ENCODE measurements around the gene SPPL2B.
"Not testable (repeated sequence)": the region's sequence is repeated elsewhere in the genome, so short reads cannot be mapped to it uniquely, and the experiment has no call there.

Gene SPPL2B

GRCh38 chr19:2337329-2337707 lies 8.8 kb downstream of the SPPL2B start:
- no peak for DNase-seq (ENCODE audit: low read depth)

- no peak for DNase-seq (ENCODE audit: low read depth)
Observed at GRCh38 chr19:2338055-2338615, 9.7 kb downstream of the SPPL2B start.

- DNase-seq (ENCODE audit: low read depth): no peak
Observed at GRCh38 chr19:2338751-2339643, 10.5 kb downstream of the SPPL2B start.

GRCh38 chr19:2339644-2340310 lies 11.3 kb downstream of the SPPL2B start:
- DNase-seq (ENCODE audit: low read depth): no peak

- DNase-seq (ENCODE audit: low read depth): no peak
Observed at GRCh38 chr19:2340496-2341243, 12.2 kb downstream of the SPPL2B start.

- DNase-seq (ENCODE audit: low read depth): no peak
Observed at GRCh38 chr19:2341244-2341751, 12.8 kb downstream of the SPPL2B start.

GRCh38 chr19:2341982-2342381 lies 13.5 kb downstream of the SPPL2B start:
- DNase-seq (ENCODE audit: low read depth): no peak

- DNase-seq (ENCODE audit: low read depth): no peak
Observed at GRCh38 chr19:2342656-2343288, 14.3 kb downstream of the SPPL2B start.

- DNase-seq (ENCODE audit: low read depth): no peak
Observed at GRCh38 chr19:2343289-2343982, 15.0 kb downstream of the SPPL2B start.

- no peak for DNase-seq (ENCODE audit: low read depth)
Observed at GRCh38 chr19:2344381-2344870, 15.9 kb downstream of the SPPL2B start.

- no peak for DNase-seq (ENCODE audit: low read depth)
Observed at GRCh38 chr19:2345076-2345475, 16.6 kb downstream of the SPPL2B start.

GRCh38 chr19:2345794-2346663 lies 17.5 kb downstream of the SPPL2B start:
- no peak for DNase-seq (ENCODE audit: low read depth)

GRCh38 chr19:2349818-2350217 lies 21.3 kb downstream of the SPPL2B start:
- not testable (repeated sequence) for DNase-seq (ENCODE audit: low read depth)

GRCh38 chr19:2350656-2351055 lies 22.2 kb downstream of the SPPL2B start:
- DNase-seq (ENCODE audit: low read depth): no peak

- no peak for DNase-seq (ENCODE audit: low read depth)
Observed at GRCh38 chr19:2351591-2351990, 23.1 kb downstream of the SPPL2B start.

GRCh38 chr19:2352121-2352520 lies 23.6 kb downstream of the SPPL2B start:
- DNase-seq (ENCODE audit: low read depth): no peak

- no peak for DNase-seq (ENCODE audit: low read depth)
Observed at GRCh38 chr19:2353159-2353886, 24.8 kb downstream of the SPPL2B start.

GRCh38 chr19:2353887-2354592 lies 25.6 kb downstream of the SPPL2B start:
- no peak for DNase-seq (ENCODE audit: low read depth)

GRCh38 chr19:2354670-2355069 lies 26.2 kb downstream of the SPPL2B start:
- DNase-seq (ENCODE audit: low read depth): no peak
